NT2/D1 (cell line): Measurements from ENCODE around the gene CCDC159.
"Not testable (repeated sequence)": the region's sequence is repeated elsewhere in the genome, so short reads cannot be mapped to it uniquely, and the experiment has no call there.

Experiments used
- SUZ12 ChIP-seq: IDR thresholded peaks from 2 replicates; pipeline ENCODE4 v1.6.1; 2011; ENCODE audit not compliant: insufficient read length, insufficient read depth; ENCODE audit errors: extremely low read depth
- YY1 ChIP-seq: IDR thresholded peaks from 2 replicates; pipeline ENCODE4 v1.6.1; 2011; ENCODE audit not compliant: insufficient read length, insufficient read depth
- ZNF274 ChIP-seq: IDR thresholded peaks from 2 replicates; pipeline ENCODE4 v1.6.1; 2011; ENCODE audit warnings: mild to moderate bottlenecking, low read depth, low read length

DNA sequence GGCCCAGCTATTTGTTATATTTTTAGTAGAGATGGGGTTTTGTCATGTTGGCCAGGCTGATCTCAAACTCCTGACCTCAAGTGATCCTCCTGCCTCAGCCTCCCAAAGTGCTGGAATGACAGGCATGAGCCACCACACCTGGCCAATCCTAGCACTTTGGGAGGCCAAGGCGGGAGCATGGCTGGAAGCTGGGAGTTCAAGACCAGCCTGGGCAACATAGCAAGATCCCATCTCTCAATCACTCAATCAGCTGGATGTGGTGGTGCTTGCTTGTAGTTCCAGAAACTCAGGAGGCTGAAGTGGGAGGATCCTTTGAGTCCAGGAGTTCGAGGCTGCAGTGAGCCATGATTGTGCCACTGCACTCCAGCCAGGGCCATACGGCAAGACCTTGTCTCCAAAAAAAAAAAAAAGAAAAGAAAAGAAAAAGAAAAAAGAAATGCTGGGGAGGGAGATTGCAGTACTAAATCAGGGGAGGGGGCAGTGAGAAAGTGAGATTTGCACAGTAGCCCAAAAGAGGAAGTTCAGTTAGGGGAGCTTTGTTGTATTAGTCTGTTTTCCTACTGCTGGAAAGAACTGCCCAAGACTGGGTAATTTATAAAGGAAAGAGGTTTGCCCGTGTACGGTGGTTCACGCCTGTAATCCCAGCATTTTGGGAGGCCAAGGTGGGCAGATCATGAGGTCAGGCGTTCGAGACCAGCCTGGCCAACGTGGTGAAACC lies 25.9 kb upstream of the CCDC159 start:
- TF ChIP-seq SUZ12, YY1, ZNF274: not testable (repeated sequence)
